Keratinocyte (primary cell): Measurements from ENCODE around the gene EFHD1. TPM values are rescaled to one million over a fixed set of nuclear protein-coding genes. Genes with fewer than 3 reads are reported as not detected.
"Not testable (repeated sequence)": the region's sequence is repeated elsewhere in the genome, so short reads cannot be mapped to it uniquely, and the experiment has no call there.

Experiments
- DNase-seq: peaks from one replicate; pipeline ENCODE4 v3.0.0-alpha.2; 2011; ENCODE audit warnings: low read depth, missing footprints, low spot score
- FAIRE-seq: peaks from 2 replicates; lab custom pipeline; 2011; peaks lifted over from hg19 to GRCh38; lab: Jason Lieb, UNC
- H2AFZ ChIP-seq: 2 replicates; pipeline ENCODE4 v1.6.0; 2012; ENCODE audit warnings: low read length, control low read depth, inconsistent platforms; ENCODE audit not compliant: control insufficient read depth
- H3K27ac ChIP-seq: 2 replicates; pipeline ENCODE4 v1.5.1; 2011; ENCODE audit warnings: low read length; ENCODE audit not compliant: control insufficient read depth, insufficient read depth
- H3K27me3 ChIP-seq: 3 replicates; pipeline ENCODE4 v1.6.0; 2011; ENCODE audit warnings: low read length; ENCODE audit not compliant: control insufficient read depth, insufficient read depth; ENCODE audit errors: extremely low read depth
- H3K36me3 ChIP-seq, 2 experiments: 2 replicates in 1 of 2; 3 replicates in 1 of 2; pipeline ENCODE4 v1.5.1; 2011; ENCODE audit warnings: low read length in 2 of 2, mild to moderate bottlenecking in 1 of 2; ENCODE audit not compliant: control insufficient read depth in 2 of 2, insufficient read depth in 2 of 2; ENCODE audit errors: extremely low read depth in 1 of 2
- H3K4me1 ChIP-seq: 3 replicates; pipeline ENCODE4 v1.5.1; 2011; ENCODE audit warnings: low read length; ENCODE audit not compliant: control insufficient read depth, insufficient read depth; ENCODE audit errors: extremely low read depth
- H3K4me2 ChIP-seq: 3 replicates; pipeline ENCODE4 v1.6.0; 2011; ENCODE audit warnings: low read depth, low read length; ENCODE audit not compliant: control insufficient read depth, insufficient read depth; ENCODE audit errors: extremely low read depth
- H3K4me3 ChIP-seq, 3 experiments: fragments of 200-600 bp in 1 of 3; sonication (generic) in 1 of 3; 2 replicates in 2 of 3; 3 replicates in 1 of 3; pipeline ENCODE4 v1.5.1; 2011 to 2016; ENCODE audit warnings: low read length in 3 of 3, mild to moderate bottlenecking in 3 of 3, control low read depth in 2 of 3, inconsistent platforms in 1 of 3, low read depth in 1 of 3, mixed read lengths in 1 of 3, mixed run types in 1 of 3, moderate library complexity in 1 of 3; ENCODE audit not compliant: control insufficient read depth in 2 of 3, insufficient read depth in 2 of 3; ENCODE audit errors: extremely low read depth in 1 of 3
- H3K79me2 ChIP-seq: 2 replicates; pipeline ENCODE4 v1.6.0; 2012; ENCODE audit warnings: low read length; ENCODE audit not compliant: control insufficient read depth, insufficient read depth
- H3K9ac ChIP-seq: 3 replicates; pipeline ENCODE4 v1.6.0; 2011; ENCODE audit warnings: low read length; ENCODE audit not compliant: control insufficient read depth, insufficient read depth; ENCODE audit errors: extremely low read depth
- H3K9me1 ChIP-seq: 3 replicates; pipeline ENCODE4 v1.6.0; 2011; ENCODE audit warnings: low read length; ENCODE audit not compliant: control insufficient read depth, insufficient read depth; ENCODE audit errors: extremely low read depth
- H3K9me3 ChIP-seq: 2 replicates; pipeline ENCODE4 v1.5.1; 2012; ENCODE audit warnings: low read depth, low read length; ENCODE audit not compliant: control insufficient read depth
- H4K20me1 ChIP-seq: 3 replicates; pipeline ENCODE4 v1.6.0; 2011; ENCODE audit warnings: low read length; ENCODE audit not compliant: control insufficient read depth, insufficient read depth; ENCODE audit errors: extremely low read depth
- EZH2 ChIP-seq: IDR thresholded peaks from one replicate; pipeline ENCODE4 v1.6.1; 2012; ENCODE audit warnings: inconsistent platforms, mild to moderate bottlenecking, low read length, moderate library complexity
- dilution Hi-C: fragments of 300-500 bp; cut with MboI; formaldehyde crosslinking; loops from one replicate; pipeline ENCODE4 v1.7.0; 2020; ENCODE audit warnings: low sequenced_read_pairs; ENCODE audit not compliant: extremely low pct_ligation_motif_present
- polyA plus RNA-seq, 5 experiments: library from polyadenylated mRNA; depleted of rRNA in 3 of 5; stranded (reverse) in 3 of 5; stranded (forward) in 1 of 5; unstranded in 1 of 5; fragments of >200 nt; gene quantifications; 1 replicate in 1 of 5; 2 replicates in 3 of 5; 3 replicates in 1 of 5; pipeline versions ENCODE4 v1.2.1 to v1.2.3, GENCODE V29; 2011 to 2012; ENCODE audit warnings: missing spikeins in 2 of 5, low read depth in 1 of 5, low replicate concordance in 1 of 5
- TF ChIP-seq, protein P1 (sequence below), 3 experiments: IDR thresholded peaks in 1 of 3; conservative IDR thresholded peaks in 1 of 3; optimal IDR thresholded peaks in 1 of 3; 2 replicates in 2 of 3; 3 replicates in 1 of 3; pipeline versions ENCODE3 to v1.5.1; 2011; ENCODE audit warnings: low read length in 3 of 3, mild to moderate bottlenecking in 3 of 3, moderate library complexity in 2 of 3, control low read depth in 1 of 3, inconsistent platforms in 1 of 3; ENCODE audit not compliant: insufficient read depth in 2 of 3; ENCODE audit errors: extremely low read depth in 1 of 3

EFHD1 gene
- polyA plus RNA-seq, 1 donor (not counting 4 experiments of a cell fraction or from before 2014, with no cell fraction given), result not detected

DNA sequence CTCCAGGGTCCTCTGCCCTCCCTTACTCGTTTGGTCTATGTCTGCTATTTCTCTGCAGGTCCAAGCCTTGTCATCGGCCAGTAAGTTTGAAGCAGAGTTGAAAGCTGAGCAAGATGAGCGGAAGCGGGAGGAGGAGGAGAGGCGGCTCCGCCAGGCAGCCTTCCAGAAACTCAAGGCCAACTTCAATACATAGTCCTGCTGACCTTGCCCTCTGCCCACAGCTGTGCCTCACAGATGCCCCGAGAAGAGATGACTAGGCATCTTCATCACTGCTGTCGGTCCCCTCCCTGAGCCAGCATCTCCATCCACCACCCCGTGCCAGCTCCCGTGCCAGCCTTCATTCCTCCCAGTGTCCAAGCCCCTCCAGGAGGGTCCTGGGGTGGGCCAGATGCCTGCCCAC lies 48.1 kb downstream of the EFHD1 start:
- Histone ChIP-seq H3K36me3 (no peaks in the 10 kb centered on the region), H3K9me3 (no peaks in the 10 kb centered on the region), H3K4me1 (no peaks in the 10 kb centered on the region), H3K27ac (no peak overlapping the region), H3K4me2 (no peak overlapping the region), H2AFZ (no peak overlapping the region), H3K79me2 (no peaks in the 10 kb centered on the region), H3K9me1 (no peaks in the 10 kb centered on the region), H3K9ac (no peak overlapping the region), H3K27me3 (peaks cover 10% of the 10 kb centered on the region), H3K4me3 (no peak overlapping the region), H4K20me1 (no peaks in the 10 kb centered on the region)
- DNase-seq (no peak), FAIRE-seq (no peak)
- no peak for TF ChIP-seq EZH2
- TF ChIP-seq, protein P1, sequence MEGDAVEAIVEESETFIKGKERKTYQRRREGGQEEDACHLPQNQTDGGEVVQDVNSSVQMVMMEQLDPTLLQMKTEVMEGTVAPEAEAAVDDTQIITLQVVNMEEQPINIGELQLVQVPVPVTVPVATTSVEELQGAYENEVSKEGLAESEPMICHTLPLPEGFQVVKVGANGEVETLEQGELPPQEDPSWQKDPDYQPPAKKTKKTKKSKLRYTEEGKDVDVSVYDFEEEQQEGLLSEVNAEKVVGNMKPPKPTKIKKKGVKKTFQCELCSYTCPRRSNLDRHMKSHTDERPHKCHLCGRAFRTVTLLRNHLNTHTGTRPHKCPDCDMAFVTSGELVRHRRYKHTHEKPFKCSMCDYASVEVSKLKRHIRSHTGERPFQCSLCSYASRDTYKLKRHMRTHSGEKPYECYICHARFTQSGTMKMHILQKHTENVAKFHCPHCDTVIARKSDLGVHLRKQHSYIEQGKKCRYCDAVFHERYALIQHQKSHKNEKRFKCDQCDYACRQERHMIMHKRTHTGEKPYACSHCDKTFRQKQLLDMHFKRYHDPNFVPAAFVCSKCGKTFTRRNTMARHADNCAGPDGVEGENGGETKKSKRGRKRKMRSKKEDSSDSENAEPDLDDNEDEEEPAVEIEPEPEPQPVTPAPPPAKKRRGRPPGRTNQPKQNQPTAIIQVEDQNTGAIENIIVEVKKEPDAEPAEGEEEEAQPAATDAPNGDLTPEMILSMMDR (optimal IDR thresholded peaks at IDR 0.05 in 1 of 3, IDR thresholded peaks at IDR 0.05 in 1 of 3, conservative IDR thresholded peaks at IDR 0.05 in 1 of 3; ENCODE audit: extremely low read depth in 1 of 3, insufficient read depth in 2 of 3, low read length in 3 of 3), result no peak
- dilution Hi-C loops, result no loop called here

DNA sequence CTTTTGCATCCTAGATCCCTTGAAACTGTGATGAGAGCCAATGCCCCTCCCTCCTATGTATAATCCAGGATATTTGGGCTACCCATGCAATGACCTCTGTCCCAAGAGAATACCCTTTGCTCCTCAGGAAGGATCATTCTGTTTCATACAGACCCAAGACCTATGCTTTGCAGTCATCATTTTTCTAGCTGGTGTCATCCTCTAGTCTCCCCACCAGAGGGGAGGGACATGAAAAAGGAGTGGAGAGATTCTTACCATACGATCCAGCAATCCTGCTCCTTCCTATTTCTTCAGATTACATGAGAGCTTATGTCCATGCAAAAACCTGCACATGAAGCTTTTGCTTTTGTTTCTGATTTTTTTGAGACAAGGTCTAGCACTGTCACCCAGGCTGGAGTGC lies 50.0 kb downstream of the EFHD1 start:
- H4K20me1 ChIP-seq, result no peaks in the 10 kb centered on the region
- H3K9ac ChIP-seq, result no peak overlapping the region
- FAIRE-seq (no peak), DNase-seq (no peak)
- H3K27me3 ChIP-seq, result peaks cover 12% of the 10 kb centered on the region
- TF ChIP-seq EZH2, result no peak
- TF ChIP-seq, protein P1 (optimal IDR thresholded peaks at IDR 0.05 in 1 of 3, IDR thresholded peaks at IDR 0.05 in 1 of 3, conservative IDR thresholded peaks at IDR 0.05 in 1 of 3; ENCODE audit: extremely low read depth in 1 of 3, insufficient read depth in 2 of 3, low read length in 3 of 3), result no peak
- no peaks in the 10 kb centered on the region for H3K9me1 ChIP-seq
- no peaks in the 10 kb centered on the region for H3K79me2 ChIP-seq
- no peaks in the 10 kb centered on the region for H3K36me3 ChIP-seq
- dilution Hi-C loops, result no loop called here
- no peak overlapping the region for H2AFZ ChIP-seq
- H3K9me3 ChIP-seq, result no peaks in the 10 kb centered on the region
- no peak overlapping the region for H3K4me3 ChIP-seq
- H3K4me1 ChIP-seq, result no peaks in the 10 kb centered on the region
- H3K4me2 ChIP-seq, result no peak overlapping the region
- no peak overlapping the region for H3K27ac ChIP-seq

DNA sequence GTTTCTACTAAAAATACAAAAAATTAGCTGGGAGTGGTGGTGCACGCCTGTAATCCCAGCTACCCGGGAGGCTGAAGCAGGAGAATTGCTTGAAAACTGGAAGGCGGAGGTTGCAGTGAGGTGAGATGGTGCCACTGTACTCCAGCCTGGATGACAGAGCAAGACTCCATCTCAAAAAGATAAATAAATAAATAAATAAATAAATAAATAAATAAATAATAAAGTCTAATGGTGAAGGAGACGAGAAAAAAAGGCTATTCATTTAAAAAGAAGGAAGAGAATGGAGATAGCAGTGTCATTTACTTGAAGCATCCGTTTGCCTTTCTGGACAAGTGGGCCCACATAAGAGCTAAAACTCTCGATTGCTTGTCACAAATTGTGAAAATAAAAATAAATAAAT lies 52.0 kb downstream of the EFHD1 start:
- peaks cover 12% of the 10 kb centered on the region for H3K27me3 ChIP-seq
- DNase-seq, H3K4me3 ChIP-seq, H3K9me1 ChIP-seq, dilution Hi-C loops, H3K9ac ChIP-seq, H3K9me3 ChIP-seq, H3K79me2 ChIP-seq, H3K27ac ChIP-seq, H3K36me3 ChIP-seq, H3K4me2 ChIP-seq, FAIRE-seq, H3K4me1 ChIP-seq, H4K20me1 ChIP-seq, H2AFZ ChIP-seq: not testable (repeated sequence)
